Stimulated activated CD4-positive, alpha-beta T cell treated with anti-CD3 and anti-CD28 coated beads, Interleukin-1b, Interleukin-23, amount 100 ng/mL, for 48 hours (primary cell): ENCODE data around the gene PIGO.

Experiments used
- DNase-seq: peaks from one replicate; pipeline ENCODE4 v3.0.0-alpha.2; 2020

Gene PIGO

DNA sequence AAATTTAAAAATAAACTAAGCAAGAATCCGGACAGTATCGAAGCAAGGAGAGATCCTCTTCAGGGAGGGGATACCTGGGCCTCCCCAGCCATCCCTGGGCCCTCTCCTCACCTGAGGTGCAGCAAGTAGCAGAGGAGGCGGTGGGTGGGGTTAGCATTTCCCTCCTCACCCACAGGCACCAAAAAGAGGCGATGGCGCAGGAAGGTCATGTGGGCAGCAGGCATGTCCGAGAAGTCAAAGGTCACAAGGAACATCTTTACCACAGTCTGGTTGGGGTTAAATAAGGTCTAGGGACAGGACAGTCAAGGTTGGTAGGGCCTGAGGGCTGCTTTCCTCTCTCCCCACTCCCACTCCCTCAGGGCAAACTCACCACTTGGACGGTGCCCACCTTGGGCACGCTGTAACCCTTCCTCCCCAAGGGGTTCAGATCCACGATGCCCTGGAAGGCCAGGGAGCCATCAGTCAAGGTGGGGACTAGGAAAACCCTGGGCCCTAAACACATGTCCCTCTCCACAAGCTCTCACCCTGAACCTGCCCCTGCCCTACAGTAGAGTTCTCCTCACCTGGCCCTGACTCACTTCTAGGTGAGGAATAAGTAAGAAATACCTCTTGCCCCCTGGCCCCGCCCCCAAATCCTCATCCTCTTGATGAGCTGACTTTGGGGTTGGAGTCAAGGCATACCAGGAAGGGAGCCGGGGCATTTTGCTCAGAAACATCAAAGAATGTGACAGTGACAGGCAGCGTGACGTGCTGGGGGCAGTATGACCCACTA is 9.4 kb upstream of the PIGO start:
- DNase-seq, result no peak

DNA sequence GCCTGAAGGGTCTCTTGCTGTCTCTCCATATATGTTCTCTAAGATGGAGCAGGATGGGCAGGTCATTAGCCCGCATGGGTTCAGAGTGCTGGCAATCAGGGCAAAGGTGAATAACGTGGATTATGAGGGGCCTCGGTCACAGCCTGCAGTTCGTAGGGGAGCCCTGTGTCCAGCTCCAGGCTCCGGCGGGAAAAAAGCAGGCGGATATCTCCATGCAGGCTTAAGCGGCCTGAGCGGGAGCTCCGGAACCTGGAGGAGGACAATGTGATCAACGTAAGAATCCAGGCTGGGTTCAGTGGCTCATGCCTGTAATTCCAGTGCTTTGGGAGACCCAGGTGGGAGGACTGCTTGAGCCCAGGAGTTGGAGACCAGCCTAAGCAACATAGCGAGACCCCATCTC is 8.7 kb upstream of the PIGO start:
- no peak for DNase-seq

DNA sequence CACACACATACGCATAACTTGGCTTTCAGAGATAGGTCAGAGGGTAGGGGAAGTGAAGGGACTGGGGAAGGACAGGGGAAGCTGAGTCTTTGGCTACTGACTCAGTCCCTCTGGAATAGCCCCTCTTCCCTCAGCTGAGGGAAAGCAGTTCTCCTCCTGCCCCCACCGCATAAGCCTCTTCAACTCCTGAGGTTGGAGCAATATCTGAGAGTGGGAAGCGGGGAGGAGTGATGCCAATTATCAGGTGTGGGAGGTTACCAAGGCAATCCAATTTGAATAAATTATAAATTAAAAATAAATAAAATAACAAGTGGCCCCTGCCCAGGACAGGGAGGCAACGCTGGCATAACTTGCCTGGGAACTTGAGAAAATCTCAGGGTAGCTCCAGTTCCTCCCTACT is 8.2 kb upstream of the PIGO start:
- no peak for DNase-seq

DNA sequence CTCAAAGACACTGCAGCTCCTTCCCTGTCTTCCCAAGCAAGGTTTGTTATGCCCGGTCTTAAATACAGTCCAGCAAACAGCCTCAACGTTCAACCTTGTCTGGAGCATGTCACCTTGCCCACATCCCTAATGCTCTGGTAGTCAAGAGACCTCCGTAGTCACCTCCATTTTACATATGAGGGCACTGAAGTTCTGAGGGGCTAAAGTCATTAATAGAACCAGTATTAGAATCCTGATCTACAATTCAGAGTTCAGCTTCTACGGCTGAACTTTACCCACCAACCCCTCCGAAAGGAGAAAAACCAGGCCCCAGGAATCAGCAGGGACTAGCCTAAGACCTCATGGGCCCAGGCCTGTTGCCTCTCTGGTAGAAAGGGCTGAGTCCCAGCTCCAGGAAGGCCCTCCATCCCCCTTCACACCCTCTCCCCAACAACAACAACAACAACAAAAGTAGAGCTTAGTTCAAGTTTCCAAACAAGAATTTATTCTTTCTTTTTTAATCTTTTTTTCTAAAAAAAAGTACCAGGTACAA is 7.3 kb upstream of the PIGO start:
- no peak for DNase-seq

DNA sequence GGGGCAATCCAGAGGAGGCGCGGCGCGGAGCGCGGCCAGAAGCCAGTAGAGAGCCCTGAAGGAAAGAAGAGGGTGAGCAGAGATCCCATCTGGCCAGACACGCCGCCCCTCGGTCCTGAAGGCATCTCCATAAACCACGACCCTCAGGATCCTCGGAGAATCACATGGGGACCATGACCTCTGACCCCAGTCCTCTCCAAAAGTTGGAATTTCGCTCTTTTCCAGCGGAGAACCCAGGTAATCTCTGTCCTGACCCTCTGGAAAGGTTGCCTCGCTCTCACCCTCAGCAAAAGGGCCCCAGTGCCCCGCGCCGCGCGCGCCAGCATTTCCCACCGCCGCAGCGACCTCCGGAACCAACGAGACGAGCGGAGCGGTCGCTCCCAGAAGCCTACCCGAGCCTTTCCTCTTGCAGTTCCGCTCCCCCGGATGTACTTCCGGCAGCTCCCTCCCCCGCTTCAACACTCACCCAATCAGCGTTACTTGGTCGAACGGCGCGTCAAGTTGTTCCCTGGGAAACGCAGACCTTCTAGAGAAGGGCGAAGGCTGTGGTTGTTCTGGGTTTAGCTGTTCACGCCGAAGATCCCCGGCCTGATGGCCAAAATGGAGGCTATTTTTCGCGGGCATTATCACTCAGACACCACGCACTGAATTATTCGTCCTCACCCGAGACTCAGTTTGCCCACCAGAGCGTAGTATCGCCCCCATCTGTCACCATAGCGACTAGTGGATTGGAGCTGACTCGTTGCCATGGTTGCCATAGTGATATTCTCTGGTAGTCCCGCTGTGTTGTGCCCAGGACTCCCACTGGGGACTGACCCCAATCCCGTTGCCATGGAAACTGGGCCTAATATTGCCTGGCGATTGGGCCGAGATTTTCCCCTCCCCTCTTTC is 6.6 kb upstream of the PIGO start, which contains the start of gene STOML2:
TSS of gene STOML2 (minus strand) at position 363 of the 891 bp plus-strand sequence. CDS start at position 326, 37 bp downstream.
- DNase-seq, result peak; percentile 94

DNA sequence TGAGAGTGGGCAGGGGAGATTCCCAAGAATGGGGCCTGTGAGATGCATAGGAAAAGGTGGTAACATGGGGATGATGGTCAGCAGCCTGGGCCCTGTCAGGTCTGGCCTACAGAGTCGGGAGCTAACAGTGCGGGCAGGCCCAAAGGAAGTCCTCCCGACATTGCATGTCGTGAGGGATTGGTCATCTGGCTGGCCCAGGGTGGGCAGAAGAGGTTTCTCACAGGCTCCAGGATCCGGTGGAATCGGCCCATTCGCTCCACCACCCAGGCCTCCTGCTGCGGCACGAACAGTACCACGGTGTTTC is 6.0 kb upstream of the PIGO start:
- no peak for DNase-seq

DNA sequence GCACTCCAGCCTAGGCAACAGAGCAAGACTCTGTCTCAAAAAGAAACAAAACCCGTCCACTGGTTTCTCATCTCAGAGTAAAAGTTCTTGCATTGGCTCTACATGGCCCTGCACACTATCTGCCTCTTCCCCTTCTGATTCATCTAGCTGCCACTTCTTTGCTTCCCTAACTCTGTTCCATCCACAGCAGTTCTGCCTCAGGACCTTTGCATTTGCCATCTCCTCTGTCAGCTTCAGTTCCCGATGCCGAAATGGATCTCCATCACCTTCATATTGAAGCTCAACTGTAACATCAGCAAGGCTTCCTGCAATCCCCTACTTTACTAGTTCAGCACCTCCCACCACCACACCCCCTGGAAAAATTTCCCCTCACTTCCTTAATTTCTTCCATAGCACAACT is 1.2 kb upstream of the PIGO start:
- DNase-seq, result no peak

DNA sequence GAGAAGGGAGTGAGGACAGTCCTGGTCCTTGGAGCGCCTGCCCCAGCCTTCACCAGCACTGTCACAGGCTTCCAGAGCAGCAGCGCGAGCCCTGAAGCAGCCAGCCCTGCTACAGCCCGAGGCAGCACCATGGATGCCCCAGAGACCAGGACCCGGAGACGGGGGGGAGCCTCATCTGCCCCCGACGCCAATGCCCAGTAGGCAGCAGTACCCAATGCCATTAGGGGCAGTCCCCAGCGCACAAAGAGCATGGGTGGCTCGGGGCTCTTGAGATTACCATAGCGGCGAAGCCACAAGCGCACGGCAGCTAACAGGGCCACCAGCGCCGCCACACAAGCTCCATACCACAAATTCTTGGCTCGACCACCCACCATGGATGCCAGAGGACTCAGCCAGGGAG is 4.9 kb downstream of the PIGO start:
- no peak for DNase-seq

DNA sequence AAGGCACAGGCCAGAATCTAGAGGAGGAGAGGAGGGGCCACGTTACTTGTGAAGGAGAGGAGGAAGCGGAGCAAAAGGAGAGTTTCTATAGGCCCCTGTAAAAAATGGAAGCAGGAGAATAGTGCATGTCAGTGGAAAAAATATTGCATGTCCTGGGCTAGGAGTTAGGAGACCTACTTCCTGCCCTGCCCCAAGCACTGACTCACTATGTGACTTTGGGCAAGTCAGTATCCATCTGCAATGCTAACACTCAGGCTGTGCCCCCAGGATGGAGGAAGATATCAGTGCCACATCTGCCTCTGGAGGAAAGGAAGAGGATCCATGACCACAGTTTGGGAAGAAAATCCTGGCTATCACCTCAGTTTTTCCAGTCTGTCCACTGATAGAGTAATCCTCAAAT is 7.0 kb downstream of the PIGO start:
- no peak for DNase-seq

DNA sequence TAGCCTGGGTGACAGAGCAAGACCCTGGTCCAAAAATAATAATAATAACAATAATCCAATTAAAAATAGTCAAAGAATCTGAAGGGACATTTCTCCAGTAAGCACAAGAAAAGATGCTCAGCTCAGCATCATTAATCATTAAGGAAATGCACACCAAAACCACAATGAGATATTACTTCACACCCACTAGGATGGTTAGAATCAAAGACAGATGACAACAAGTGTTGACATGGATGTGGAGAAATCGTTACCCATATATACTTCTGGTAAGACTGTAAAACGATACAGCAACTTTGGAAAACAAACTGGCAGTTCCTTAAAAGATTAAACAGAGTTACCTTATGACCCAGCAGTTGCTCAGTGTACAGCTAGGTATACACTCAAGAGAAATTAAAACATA is 11.3 kb downstream of the PIGO start:
- no peak for DNase-seq

DNA sequence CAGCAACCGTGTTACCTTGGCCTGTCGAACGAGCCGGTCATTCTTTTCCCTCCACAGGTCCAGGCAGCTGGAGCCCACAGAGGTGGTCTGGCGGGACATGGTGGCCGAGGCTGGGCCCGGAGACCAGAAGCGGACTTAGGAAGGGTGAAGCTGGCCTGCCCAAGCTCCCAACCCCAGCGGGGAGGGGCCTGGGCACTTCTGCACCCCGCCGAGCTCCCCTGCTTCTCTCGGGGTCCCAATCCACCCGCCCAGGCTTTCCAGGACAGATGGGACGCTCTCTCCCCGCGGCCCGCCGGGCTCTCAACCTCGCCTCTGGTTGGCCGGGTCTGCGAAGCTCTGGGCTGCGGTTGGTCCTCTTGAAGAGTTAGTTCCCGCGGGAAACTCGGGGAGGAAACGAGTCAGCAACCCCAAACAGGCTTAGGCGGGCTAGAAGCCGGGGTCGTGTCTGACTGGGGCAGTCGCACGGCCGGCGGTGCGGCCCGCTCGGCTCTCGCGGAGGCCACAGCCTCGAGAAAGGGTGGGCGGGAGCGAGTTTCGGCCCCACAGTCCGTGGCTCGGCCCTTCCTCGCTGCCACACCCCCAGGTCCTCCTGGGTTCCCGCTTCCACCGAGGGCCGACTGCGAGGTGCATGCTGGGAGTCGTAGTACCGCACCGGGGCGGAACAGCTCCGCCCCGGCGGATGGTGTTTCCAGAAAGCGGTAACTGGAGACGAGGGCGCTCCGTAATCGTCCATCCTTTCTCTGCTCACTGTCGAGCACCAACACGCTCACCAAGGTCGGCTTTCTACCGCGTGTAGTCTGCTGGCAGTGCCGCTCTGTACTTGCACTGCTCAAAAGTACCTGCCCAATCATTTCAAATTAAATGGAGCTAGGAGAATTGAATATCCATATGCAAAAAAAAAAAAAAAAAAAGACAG is 16.7 kb downstream of the PIGO start, which contains the start of gene FANCG:
TSS of gene FANCG (minus strand) at position 517 of the 916 bp plus-strand sequence. CDS start at position 99, 418 bp downstream.
- peak; percentile 88 for DNase-seq

DNA sequence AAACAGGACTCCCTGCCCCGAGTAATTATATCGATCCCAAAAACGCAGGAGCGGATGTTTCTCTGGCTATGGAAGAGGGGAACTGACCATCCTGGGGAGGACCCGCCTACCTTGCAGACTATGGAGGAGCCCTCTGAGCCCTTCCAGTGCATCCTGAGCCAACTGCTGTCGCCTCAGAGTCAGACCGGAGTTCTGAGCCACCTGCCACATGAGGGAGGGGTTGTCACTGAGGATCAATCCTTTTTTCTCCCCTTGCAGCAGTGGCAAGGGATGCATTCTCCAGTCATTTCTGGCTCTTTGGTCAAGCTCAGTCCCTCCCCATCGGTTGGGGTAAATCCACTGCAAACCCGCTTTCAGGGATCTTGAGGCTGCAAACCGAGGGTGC is 17.4 kb downstream of the PIGO start:
- DNase-seq, result no peak

DNA sequence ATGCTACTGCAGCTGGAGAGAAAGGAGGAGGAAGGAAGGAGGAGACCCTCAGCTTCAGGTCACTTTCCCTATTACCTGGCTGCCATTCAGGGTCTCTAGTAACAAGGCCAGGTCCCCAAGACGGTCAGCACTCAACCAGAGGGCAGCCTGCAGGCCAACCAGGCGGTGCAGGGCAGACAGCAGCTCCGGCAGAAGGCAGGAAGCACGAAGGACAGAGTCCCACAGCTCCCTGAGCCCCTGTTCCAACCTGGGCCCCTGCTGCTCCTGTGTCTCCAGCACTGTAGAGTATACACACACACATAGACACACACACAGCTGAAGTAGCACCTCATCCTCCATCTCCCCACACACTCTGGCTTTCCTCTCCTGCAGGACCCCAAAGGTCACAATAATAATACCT is 18.3 kb downstream of the PIGO start:
- no peak for DNase-seq

DNA sequence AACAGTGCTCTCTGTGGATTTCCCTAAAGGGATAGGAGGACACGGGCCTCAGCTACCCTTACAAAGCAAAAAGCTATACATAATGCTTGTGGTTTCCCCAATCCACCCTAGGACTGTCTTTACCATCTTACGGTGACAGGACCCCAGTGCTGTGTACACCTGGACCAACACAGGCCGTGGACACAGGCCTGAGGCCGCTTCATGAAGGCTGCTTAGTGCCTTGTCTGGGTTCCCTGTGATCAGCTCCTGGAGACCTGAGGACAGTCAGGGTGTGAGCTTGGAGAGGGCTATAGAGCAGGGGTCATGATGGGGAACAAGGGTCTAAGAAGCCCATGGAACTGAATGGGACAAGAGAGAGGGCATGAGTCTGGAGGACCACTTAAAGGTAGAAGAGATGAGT is 19.5 kb downstream of the PIGO start:
- DNase-seq, result no peak

DNA sequence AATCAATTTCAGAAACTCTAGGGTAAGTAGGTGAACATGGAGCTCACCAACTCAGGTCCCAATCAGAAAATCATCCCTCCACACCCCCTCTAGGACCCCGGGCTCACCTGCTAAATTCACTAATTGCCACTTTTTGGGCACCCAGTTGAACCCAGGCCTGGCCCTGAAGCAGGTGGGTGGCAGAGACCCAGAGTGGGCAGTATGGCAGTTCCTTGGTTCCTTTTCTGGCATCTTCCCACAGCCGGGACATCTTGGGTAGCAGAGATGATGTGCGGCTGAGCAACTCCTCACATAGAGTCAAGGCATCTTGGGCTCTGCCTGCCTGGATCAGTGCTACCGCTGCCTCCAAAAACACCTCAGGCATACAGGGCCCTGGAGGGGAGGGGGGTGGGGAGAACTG is 21.0 kb downstream of the PIGO start:
- DNase-seq, result no peak

DNA sequence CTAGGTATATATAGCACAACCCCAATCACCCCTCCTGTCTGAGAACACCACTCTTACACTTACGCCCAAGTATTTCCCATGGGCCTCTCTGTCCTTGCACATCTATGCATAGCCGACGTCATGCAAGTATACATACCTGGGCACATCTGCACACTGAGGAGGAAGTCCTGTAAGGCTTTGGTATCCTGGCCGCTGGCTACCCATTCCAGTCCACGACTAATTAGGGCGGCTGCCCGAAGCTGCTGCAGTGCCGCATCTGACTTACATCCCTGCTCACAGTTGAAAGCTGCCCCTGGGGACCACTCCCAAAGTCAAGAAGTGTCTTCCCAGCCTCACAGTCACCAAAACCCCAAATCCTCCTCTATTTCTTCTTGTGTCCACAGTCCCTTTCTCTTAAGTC is 21.6 kb downstream of the PIGO start:
- DNase-seq, result no peak

DNA sequence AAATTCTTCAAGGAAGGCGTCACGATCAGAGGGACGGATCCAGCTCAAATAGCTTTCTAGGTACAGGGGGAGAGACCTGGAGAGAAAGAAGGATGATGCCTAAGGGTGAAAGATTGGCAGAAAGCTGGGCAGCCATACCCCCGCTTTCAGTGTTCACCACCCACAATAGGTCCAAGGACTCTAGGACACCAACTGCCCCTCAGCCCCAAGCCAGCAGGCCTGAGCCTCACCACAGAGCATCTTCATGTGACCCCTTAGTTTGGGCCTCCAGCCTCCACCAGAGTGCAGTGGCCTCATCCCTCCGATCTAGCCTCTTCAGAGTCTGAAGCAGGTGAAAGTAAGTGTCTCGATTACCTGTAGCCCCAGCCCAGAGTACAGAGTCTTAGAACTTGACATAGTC is 22.2 kb downstream of the PIGO start:
- no peak for DNase-seq

DNA sequence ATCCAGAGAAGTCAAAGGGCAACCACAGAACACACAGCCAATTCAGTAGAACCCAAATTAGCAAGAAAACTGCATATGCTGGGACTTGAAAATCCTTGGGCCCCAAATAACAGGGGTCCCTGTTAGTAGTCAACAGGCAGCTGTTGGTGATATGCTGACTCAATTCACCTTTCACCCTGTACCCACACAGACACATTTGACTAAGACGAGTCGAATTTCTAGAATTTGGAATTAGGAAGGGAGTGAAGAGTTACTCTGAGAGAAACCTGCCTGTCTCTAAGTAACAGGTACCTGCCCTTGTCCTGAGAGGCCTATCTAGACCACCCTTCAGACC is 23.1 kb downstream of the PIGO start:
- no peak for DNase-seq

DNA sequence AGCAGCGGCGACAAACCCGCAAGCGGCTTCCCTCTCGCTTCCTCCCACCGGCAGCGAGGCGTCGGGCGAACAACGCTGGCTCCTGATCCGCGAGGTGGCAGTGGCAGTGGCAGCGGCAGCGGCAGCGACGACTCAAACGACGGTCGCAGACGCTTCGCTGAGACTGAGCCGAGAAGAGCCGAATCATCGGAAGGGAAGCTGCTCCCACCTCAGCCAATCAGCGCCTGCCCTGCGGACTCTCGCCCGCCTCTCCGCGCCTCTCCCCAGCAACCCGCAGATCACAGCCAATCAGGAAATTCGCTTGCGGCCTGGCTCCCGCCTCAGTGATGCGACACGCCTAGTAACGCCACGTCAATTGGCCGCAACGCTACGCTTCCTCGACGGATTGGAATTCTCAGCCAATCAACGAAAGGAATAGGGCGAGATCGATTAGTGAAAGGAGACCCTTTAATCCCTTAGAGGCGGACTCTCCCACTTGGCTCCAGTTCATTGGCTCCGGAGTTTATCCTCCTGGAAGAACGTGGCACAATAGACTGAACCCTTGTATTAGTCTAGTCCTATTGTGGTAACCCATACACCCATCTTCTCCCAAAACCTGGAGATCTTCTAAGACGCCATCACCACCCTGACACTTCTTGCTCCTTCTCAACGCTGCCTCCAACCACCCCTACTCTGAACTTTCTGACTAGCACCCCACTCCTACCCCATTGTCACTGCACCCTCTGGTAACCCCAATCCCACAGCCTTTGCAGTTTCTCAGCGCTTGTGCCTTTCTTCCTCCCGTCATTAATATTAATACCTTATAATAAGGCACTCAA is 23.7 kb downstream of the PIGO start, which contains the start of gene VCP:
TSS of gene VCP (minus strand) at position 165 of the 818 bp plus-strand sequence. CDS start 272 bp downstream, outside the sequence.
- DNase-seq, result peak; percentile 98

DNA sequence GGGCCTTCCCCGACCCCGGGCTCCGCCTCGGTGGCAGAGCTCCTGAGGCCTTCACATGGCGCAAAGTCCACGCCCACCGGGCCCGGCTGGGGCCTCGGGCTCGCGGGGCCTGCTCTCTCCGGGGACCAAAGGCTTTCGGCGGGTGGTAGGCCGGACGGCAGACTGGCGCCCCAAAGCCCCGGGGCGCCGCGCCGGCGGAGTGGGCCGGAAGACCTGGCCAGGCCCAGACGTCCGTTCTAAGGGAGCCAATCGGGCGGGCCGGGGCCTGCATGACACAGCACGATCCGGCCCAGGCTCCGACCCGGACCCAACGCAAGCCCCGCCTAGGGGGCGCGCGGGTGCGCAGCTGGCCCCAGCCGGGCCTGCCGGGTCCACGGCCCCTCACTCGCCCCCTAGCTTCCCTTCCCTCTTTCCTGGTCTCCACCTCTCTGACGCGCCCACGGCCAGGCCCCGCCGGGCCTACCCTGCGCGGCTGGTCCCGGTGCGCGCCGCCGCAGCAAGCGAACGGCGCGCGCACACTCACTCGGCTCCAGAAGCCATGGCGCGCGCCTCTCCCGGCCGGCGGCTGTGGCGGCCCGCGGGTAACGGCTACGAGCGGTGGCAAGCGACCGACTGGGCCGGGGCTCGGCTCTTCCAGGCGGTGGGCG is 24.5 kb downstream of the PIGO start:
- DNase-seq, result peak; percentile 71
